Lower leg skin (tissue), 3 donors: Measurements from ENCODE around the gene ITPKB.

Experiments used
- POLR2A ChIP-seq, 2 donors: fragments of 450-650 bp; IDR thresholded peaks; one replicate each; pipeline ENCODE4 v1.6.1; 2016 to 2017; ENCODE audit warnings: antibody characterized with exemption in 2 of 2, mild to moderate bottlenecking in 1 of 2, moderate library complexity in 1 of 2
- TF ChIP-seq, protein P1 (sequence below), 3 donors: fragments of 450-650 bp; IDR thresholded peaks; one replicate each; pipeline ENCODE4 v1.5.1; 2016; ENCODE audit warnings: antibody characterized with exemption in 3 of 3, mild to moderate bottlenecking in 3 of 3, moderate library complexity in 2 of 3

GRCh38 chr1:226719596-226720387, 19.3 kb downstream of the ITPKB start:
- TF ChIP-seq, protein P1, sequence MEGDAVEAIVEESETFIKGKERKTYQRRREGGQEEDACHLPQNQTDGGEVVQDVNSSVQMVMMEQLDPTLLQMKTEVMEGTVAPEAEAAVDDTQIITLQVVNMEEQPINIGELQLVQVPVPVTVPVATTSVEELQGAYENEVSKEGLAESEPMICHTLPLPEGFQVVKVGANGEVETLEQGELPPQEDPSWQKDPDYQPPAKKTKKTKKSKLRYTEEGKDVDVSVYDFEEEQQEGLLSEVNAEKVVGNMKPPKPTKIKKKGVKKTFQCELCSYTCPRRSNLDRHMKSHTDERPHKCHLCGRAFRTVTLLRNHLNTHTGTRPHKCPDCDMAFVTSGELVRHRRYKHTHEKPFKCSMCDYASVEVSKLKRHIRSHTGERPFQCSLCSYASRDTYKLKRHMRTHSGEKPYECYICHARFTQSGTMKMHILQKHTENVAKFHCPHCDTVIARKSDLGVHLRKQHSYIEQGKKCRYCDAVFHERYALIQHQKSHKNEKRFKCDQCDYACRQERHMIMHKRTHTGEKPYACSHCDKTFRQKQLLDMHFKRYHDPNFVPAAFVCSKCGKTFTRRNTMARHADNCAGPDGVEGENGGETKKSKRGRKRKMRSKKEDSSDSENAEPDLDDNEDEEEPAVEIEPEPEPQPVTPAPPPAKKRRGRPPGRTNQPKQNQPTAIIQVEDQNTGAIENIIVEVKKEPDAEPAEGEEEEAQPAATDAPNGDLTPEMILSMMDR (IDR thresholded peaks at IDR 0.05): no peak
- no peak for TF ChIP-seq POLR2A (IDR thresholded peaks at IDR 0.05)
